ENCODE measurements around the gene CDH13. TPM values are rescaled to one million over a fixed set of nuclear protein-coding genes. Genes with fewer than 3 reads are reported as not detected.

Gene CDH13
- total and polyA plus RNA-seq, 9 donors: 1.9 to 34.2 (median 4.8) TPM

DNA sequence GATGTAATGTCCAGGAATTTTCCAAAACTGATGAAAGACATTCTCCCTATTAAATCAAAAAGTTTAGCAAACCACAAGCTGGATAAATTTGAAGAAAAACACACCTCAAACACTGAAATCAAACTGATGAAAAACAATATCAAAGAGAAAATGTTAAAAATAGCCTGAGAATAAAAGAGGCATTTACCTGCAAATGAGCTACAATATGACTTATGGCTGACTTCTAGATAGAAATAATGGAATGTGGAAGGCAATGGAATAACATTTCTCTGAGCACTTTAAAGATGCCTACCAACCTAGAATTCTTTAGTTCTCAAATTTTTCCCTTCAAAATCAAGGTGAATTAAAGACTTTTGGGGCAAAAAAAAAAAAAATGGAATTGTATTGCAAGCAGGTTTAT is 1128.6 kb downstream of the CDH13 start:
- intact Hi-C loops (cut with DNase I): no loop called here
- no peaks in the 10 kb centered on the region for H3K36me3 ChIP-seq
- no peak for DNase-seq

DNA sequence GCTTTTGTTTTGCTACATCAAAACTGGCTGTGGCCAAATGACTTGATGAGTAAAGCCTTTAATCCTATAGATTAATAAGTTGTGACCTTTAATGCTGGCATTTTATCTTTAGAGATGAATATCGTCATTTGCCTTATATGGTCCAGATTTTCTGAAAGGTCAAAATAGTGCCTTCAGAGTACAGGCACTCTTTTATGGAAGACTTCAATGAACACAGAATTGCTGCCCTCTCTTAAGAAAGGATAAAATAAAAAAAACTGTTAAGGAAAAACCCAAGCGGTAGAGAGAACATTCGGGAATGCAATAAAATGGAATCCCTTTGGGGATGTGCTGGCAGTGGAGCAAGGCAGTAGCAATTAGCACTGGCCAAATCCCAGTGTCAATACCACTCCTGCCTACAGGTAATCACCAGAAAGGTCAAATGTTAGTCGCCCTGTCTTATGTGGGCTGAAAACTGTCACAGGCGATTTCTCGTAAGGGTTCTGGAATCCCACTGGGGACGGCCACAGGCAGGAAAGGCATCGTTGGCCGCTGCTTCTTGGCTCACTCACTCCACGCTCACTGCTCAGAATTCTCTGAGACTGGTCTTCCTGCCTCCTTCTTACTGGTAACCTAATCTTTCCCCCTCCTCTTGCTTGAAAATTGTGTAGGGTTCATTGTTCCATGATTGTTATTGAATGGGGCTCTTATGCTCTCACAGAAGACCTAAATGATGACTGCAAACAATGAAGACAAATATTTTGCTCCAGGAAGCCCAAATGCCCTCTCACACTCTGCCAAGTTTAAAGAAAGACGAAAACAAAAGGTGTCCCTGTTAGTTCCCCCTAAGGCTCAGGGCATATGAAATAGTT is 1135.6 kb downstream of the CDH13 start:
- Histone ChIP-seq H3K27me3 (no peaks in the 10 kb centered on the region), H3K36me3 (no peaks in the 10 kb centered on the region), H3K4me3 (no peak overlapping the region), H3K4me1 (ENCODE audit: insufficient read depth) (no peaks in the 10 kb centered on the region), H3K27ac (no peak overlapping the region), H3K9me3 (no peaks in the 10 kb centered on the region)
- DNase-seq: no peak
- TF ChIP-seq, protein P1, sequence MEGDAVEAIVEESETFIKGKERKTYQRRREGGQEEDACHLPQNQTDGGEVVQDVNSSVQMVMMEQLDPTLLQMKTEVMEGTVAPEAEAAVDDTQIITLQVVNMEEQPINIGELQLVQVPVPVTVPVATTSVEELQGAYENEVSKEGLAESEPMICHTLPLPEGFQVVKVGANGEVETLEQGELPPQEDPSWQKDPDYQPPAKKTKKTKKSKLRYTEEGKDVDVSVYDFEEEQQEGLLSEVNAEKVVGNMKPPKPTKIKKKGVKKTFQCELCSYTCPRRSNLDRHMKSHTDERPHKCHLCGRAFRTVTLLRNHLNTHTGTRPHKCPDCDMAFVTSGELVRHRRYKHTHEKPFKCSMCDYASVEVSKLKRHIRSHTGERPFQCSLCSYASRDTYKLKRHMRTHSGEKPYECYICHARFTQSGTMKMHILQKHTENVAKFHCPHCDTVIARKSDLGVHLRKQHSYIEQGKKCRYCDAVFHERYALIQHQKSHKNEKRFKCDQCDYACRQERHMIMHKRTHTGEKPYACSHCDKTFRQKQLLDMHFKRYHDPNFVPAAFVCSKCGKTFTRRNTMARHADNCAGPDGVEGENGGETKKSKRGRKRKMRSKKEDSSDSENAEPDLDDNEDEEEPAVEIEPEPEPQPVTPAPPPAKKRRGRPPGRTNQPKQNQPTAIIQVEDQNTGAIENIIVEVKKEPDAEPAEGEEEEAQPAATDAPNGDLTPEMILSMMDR (IDR thresholded peaks at IDR 0.05): no peak
- TF ChIP-seq POLR2A (IDR thresholded peaks at IDR 0.05): no peak
- TF ChIP-seq EP300 (IDR thresholded peaks at IDR 0.05): no peak
- intact Hi-C loops (cut with DNase I): no loop called here
- 71 to 80% (median 79%) methylated on average over 11 of the region's 11 CpGs for WGBS, 3 donors

More for the DNA sequence above, 1128.6 kb downstream of the CDH13 start:
- no peaks in the 10 kb centered on the region for H3K27me3 ChIP-seq
- no peaks in the 10 kb centered on the region for H3K4me1 ChIP-seq (ENCODE audit: insufficient read depth)
- no peak overlapping the region for H3K4me3 ChIP-seq
- no peaks in the 10 kb centered on the region for H3K9me3 ChIP-seq
- TF ChIP-seq POLR2A (IDR thresholded peaks at IDR 0.05) (no peak), EP300 (IDR thresholded peaks at IDR 0.05) (no peak)
- TF ChIP-seq, protein P1 (IDR thresholded peaks at IDR 0.05): no peak
- H3K27ac ChIP-seq: no peak overlapping the region

DNA sequence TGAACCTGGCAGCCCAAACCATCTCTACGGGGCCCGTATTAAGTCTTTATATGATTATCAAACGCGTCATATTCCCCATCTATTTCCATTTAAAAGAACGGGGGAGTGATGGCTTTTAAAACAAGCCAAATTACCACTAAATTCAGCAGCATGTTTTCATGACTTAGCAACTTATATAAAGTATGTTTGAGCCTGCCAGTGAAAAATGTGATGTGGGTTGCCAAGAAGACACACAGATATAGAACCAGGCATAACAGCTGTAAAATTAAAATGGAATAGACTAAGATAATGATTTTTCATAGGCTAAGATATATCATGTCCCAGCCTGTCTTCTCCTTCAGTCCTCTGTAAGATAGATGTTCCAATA is 1136.2 kb downstream of the CDH13 start:
- TF ChIP-seq, protein P1 (IDR thresholded peaks at IDR 0.05): no peak
- TF ChIP-seq POLR2A (IDR thresholded peaks at IDR 0.05) (no peak), EP300 (IDR thresholded peaks at IDR 0.05) (no peak)
- WGBS, 3 donors: 61 to 78% (median 70%) methylated on average over 5 of the region's 5 CpGs
- no peak overlapping the region for H3K27ac ChIP-seq
- H3K36me3 ChIP-seq: no peaks in the 10 kb centered on the region
- H3K27me3 ChIP-seq: no peaks in the 10 kb centered on the region
- no peaks in the 10 kb centered on the region for H3K4me1 ChIP-seq (ENCODE audit: insufficient read depth)
- intact Hi-C loops (cut with DNase I): no loop called here
- no peak for DNase-seq
- no peak overlapping the region for H3K4me3 ChIP-seq
- H3K9me3 ChIP-seq: no peaks in the 10 kb centered on the region

DNA sequence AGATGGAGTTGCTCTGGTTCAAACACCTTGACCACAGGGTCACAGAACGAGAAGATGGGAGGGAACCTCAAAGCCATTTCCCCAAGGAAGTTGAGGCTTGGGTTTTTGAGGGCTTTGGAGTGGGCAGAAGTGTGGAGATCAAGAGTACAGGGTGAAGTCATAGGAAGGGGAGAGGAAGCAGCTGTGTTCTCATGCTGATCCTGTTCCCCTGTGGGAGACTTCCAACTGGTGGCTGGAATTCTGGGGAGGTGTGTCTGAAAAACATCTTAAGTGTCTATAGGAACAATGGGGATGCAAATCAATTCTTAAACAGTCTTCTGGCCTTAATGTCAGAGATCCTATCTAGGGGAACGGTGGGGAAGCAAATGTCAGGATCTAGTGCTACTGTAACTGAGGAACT is 1142.2 kb downstream of the CDH13 start:
- intact Hi-C loops (cut with DNase I): no loop called here
- Histone ChIP-seq H3K4me3 (no peak overlapping the region), H3K27me3 (no peaks in the 10 kb centered on the region), H3K36me3 (no peaks in the 10 kb centered on the region), H3K9me3 (no peaks in the 10 kb centered on the region), H3K4me1 (ENCODE audit: insufficient read depth) (no peaks in the 10 kb centered on the region), H3K27ac (no peak overlapping the region)
- 36 to 39% (median 38%) methylated on average over 2 of the region's 2 CpGs for WGBS, 3 donors
- TF ChIP-seq POLR2A (IDR thresholded peaks at IDR 0.05) (no peak), EP300 (IDR thresholded peaks at IDR 0.05) (no peak)
- TF ChIP-seq, protein P1 (IDR thresholded peaks at IDR 0.05): no peak
- no peak for DNase-seq
